ENCODE results near the gene PPP1R12A.

PPP1R12A gene

GRCh38 chr12:79870916-79871315, 64.0 kb downstream of the PPP1R12A start:
- TF ChIP-seq CTCF (IDR thresholded peaks at IDR 0.05), result no peak

GRCh38 chr12:79859646-79860045, 75.3 kb downstream of the PPP1R12A start:
- no peak for TF ChIP-seq CTCF (IDR thresholded peaks at IDR 0.05)

GRCh38 chr12:79858518-79858917, 76.4 kb downstream of the PPP1R12A start:
- TF ChIP-seq CTCF (IDR thresholded peaks at IDR 0.05), result no peak

- TF ChIP-seq CTCF (IDR thresholded peaks at IDR 0.05), result no peak
These were observed 77.2 kb downstream of the PPP1R12A start for GRCh38 chr12:79857675-79858074.

GRCh38 chr12:79850610-79851299, 84.1 kb downstream of the PPP1R12A start:
- TF ChIP-seq CTCF (IDR thresholded peaks at IDR 0.05), result no peak

- no peak for TF ChIP-seq CTCF (IDR thresholded peaks at IDR 0.05)
These were observed 86.6 kb downstream of the PPP1R12A start for GRCh38 chr12:79848339-79848738.

- TF ChIP-seq CTCF (IDR thresholded peaks at IDR 0.05), result no peak
These were observed 87.5 kb downstream of the PPP1R12A start for GRCh38 chr12:79847417-79847816.

GRCh38 chr12:79844693-79845092, 90.2 kb downstream of the PPP1R12A start:
- no peak for TF ChIP-seq CTCF (IDR thresholded peaks at IDR 0.05)
